Measurements from ENCODE around the gene NR2F1.
"Not testable (repeated sequence)": the region's sequence is repeated elsewhere in the genome, so short reads cannot be mapped to it uniquely, and the experiment has no call there.

Gene NR2F1

DNA sequence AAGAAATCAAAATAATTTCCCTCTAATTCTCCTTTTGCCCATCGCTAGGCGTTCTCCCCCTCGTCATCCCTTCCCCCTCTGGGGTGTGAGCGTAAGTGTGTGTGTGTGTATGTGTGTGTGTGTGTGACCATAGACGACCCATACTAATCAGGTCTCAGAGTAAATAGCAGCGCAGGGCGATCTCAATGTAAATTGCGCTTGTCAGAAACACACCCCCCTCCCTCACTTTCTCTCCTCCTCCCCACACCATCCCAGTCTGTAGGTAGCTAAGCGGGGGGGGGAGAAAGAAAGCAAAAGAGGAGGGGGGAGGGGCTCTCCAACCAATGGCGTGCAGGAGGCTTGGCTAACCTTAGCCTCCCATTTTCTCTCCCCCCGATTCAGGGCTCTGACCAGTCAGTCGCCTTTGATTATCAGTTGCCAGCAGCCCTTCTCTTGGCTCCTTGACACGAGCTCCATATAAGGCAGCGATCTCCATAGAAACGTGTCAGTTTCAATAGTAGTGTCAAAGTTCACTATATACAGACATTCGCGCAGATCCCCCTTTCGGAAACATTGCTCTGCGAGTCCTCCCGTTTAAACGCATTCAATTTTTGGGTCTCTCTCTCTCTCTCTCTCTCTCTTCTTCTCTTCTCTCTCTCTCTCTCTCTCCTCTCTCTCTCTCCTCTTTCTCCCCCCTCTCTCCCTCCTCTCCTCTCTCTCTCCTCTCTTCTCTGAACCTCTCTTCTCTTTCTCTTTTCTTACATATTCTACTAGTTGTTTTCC is at the start of gene NR2F1:
NR2F1 (plus strand) TSS at position 546 of the 762 bp plus-strand sequence. CDS start 1,802 bp downstream, outside the sequence.
- no peak for DNase-seq

DNA sequence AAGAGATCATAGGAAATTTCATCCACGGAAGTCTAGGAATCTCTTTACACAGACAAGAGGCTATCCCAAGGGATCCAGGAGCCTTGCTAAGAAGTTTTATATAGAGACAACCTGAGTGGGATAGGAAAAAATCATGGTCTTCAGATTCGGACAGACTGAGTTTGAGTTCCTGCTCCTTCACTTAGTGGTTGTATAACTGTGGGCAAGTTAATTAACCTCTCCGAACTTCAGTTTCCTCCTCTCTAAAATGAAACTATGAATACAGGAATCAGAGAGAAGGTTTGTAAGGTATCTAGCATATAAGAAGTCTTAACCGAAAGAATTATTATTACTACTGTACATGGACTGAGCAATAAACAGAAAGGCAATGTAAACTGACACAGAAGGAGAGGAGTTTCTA is 37.1 kb upstream of the NR2F1 start:
- DNase-seq: no peak

DNA sequence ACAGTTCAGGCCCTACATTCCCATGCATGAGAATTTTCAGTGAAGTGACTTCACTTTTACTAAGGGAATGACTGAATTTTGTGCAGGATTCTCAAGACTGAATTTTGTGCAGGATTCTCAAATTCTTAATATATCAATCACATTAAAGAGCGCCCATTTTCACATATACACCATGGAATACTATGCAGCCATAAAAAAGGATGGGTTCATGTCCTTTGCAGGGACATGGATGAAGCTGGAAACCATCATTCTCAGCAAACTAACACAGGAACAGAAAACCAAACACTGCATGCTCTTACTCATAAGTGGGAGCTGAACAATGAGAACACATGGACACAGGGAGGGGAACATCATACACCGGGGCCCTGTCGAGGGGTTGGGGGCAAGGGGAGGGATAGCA is 33.4 kb upstream of the NR2F1 start:
- not testable (repeated sequence) for DNase-seq

DNA sequence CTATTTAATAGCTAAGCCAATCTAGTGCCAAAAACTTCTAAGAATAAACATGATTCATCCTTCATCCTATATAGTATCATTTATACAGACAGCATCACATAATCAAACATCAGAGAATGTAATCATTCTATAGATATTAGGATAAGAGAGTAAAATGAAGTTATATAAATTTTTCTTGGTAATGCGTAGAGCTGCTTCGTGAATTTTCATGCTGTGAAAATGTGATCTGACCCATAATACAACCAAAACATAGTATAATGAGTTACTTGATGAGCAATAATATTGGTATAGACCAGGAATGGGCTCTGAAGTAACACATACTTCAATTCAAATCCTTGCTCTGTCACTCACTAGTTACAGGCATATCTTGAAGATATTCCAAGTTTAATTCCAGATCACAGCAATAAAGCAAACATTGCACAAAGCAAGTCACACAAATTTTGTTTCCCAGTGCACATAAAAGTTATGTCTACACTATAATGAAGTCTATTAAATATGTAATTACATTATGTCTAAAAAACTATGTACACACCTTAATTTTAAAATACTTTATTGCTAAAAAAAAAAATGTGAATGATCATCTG is 25.9 kb upstream of the NR2F1 start:
- no peak for DNase-seq

DNA sequence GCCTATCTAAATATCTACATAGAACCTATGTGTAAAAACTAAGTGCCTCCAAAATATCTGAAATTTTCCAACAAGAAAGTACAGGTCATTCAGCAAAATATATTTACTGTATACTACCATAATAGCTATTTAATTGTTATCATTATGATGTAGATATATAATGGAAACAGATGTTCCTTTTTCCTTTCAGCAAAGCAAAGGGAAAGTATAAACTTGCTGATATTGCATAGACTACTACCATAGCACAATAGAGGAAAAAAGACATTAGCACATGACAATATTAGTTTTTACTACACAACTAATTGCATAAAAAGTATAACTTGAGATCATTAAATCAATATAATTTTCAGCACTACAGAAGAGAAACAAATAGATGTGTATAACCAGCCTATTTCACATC is 16.9 kb upstream of the NR2F1 start:
- DNase-seq: no peak

DNA sequence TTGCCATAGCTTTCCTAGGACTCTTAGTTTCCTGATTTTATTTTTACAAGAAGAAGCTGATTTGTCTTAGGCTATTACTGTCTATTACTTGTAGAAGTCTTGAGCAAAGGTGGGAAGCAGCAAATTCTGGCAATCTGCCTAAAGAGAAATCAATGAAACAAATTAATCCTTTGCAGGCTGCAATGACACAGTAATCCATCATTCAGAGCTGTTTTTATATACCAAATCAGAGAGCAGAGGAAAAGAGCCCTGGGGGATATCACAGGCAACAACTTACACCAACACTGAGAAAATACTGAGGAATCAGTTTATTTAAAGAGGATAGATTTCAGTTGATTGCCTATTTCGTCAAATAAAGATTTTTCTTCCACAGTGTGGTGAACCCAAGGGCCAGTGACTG is 15.6 kb upstream of the NR2F1 start:
- no peak for DNase-seq

DNA sequence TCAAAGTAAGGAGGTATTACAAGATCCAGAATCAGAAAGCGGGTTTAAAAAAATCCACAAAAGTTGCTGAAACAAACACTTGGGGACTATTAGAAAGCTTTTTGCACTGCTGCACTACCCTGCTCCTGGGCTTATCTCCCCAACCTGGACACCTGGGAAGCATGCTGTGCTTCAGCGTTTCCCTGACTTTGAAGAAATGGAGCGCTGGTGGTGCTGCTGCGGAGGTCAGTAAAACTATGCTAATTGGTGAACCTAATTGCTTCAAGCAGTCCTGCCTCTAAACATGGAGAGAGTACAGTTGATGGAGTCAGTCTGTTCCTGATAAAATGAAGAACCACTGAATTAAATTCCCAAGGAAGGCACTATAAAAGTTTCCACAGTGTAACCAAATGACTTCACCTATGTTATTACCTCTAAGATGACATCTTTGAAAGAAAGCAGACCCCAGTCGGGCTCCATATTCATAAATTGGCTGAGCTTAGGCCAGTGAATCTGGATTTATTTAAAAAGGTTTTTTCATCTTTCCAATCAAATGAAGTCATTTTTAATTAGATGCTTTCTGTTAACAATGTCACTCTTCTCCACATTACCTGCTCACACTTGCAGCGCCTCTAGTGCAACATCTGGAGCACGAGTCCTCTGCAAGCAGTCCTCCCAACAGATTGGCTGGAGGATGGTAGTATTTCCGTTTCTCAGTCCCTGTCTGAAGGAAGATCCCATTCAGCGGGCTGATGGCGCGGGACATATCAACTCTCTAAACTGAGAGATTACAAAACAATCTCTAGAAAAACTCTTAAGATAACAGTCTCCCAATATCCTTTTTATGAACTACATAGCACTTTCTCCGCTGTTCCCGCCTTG is 13.5 kb upstream of the NR2F1 start:
- DNase-seq: no peak

DNA sequence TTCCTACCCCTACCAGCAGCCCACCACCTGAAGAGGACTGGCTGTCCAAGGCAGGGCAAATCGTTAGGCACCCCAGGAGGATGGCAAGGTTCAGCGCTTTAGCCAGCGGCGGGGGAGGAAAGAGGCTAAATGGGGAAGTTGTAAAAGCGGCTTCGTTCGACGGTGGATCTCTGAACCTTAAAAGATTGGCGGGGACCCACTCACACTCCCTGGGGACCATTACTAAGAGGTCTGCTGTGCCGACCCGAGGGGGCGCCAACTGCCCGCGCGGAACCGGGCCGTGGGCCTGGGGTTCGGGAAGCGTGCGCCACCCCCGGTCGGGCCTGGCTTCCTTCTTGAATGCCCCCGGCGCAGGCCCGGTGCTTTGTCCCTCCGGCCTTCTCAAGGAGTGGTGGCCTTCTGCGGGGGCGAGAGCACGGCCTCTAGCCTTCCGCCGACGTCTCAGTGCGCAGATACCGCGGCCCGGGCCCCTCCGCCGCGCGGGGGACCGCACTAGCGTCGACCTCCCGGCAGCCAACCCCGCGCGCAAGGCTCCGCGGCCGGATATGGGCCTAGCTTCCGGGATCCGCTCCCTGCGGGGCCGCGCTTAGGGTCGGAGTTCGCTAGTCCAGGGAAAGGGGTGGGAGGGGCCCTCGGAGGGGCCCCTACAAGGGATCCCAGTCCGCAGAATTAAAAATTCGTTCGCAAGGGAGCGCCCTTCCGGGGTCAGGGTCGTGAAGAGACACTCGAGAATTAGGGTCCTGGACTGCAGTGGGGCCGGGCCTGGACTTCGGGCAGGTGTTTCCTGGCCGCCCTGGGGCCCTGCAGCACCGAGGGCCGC is 12.5 kb upstream of the NR2F1 start:
- DNase-seq: no peak

DNA sequence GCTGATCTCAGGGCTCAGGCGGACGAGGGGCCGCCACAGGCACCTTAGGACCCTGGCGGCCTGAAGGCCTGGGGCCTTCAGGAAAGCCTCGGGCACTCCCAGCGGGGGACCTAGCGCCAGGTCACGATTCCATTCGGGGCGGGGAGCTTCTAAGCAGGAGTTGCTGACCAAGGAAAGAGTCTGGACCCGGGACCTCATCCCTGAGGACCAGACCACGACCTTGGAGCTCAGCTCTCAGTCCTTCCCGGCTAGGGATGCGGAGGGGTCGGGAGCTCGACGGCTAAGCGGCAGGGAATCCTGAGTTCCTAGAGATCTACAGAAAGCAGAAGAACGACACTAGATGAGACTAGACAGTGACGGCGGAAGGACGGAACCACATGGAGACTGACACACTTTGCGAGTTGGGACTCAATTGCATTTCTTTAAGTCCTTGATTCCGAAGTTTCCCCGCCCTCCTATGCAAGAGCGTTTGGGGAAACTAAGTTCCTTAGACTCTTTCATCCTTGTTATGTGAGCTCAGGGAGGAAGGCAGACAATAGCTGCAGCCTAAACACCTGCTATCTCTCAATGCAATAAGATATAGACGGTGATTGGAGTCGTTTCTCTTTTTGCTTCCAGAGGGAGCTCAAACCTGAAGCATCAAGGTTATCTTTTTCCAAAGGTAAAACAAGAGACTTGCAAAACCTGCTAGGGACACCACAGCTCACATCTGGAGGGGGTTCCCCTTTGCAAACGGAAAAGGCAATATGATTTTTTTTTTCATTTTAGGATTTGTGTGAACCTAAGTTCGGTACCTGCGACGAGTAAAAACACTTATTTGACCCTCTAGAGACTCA is 11.7 kb upstream of the NR2F1 start:
- no peak for DNase-seq

DNA sequence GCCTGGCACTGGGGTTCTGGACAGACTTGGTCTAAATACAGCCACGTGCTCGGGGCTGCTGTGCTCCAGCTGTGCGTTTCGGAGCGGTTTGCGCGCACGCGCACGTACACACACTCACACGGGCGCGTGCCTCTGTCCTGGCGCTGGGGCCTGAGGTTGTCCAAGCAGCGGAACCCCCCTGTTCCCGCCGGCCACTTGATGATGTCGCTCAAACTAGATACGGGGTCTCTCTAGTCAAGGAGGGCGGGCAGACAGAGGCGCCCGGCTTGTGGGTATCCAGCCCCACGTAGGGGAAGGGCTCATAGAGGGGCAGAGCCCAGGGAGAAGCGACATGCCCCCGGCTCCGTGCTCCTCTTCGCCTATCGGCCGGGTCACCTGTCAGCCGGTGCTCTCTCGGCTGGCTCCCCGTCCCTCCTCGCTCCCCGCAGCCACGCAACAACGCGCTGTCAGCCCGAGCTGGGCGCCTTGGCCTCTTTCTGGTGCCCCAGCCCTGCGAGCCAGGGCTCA is 10.9 kb upstream of the NR2F1 start:
- no peak for DNase-seq

DNA sequence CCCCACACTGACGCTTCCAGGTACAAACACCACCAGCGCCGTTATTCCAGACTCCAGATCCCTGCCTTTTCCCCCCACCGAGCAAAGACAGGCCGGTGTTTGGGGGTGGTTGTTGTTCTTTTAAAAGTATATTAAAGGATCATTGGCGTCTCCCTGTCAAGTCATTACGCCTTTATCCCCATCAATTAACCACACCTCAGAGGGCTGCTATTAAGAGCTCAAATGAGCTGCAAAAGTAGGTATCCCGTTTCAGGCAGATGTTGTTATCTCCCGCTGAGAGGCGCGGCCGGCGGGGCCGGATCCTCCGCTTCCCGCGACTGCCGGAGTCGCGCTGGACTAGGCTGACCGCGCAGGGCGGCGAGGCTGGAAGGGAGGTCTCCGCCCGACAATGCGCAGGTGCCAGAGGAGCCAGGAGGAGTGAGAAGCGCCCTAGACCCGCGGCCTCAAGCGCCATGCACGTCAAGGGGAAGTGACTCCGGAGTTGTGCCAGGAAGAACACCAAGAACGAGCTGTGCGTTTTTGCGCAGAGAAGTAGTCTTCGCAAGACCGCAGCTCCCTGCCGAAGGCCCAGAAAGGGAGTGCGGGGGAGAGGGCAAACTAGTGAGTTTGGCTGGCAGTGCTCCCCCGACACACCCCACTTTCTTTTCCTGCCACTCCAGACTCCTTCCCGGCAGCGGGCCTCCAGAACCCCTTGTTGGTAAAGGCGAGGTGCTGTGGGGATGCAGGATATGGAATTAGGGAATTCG is 10.2 kb upstream of the NR2F1 start:
- no peak for DNase-seq

DNA sequence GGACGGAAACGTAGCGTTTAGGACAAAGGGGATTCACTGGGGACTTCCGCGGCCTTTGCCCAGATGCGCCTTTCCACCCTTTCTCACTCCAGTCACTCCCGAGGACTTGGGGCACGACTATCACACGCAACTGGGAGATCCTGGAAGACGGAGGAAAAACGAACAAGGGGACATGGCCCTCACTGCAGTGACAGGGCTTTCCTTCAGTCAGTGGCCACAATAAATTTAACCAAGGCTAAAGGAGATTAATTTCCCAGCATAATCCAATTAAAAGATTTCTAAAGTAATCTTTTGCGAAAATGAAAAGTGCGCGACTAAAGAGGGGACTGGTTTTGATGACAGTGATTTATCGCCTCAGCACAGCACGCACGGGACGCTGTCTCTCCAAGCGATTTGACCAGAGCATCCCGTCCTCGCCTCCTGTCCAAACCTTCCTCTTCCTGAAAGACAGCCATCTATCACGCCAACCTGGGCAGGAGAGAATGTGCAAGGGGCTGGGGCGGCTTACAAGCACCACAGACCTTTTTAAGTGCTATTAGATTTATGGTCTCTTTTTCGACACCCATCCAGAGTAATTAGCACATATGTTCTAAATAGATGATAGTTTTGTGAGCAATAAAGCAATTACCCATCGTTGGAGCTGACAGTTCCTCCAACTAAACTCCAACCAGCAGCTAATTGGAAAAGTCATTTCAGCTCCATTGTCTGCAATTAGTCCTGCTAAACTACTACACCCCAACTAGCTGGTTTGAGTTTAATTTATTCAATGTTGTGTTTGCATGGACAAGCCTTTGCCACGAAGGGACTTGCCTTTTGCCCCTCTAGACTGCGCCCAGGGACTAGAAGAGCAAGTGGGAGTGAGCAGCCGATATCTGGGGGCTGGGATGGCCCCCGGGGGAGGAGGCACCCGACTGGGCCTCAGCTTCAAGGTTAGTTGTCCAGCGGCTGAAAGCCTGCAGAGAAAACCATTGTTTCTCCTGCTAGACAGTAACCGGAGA is 9.4 kb upstream of the NR2F1 start:
- no peak for DNase-seq

DNA sequence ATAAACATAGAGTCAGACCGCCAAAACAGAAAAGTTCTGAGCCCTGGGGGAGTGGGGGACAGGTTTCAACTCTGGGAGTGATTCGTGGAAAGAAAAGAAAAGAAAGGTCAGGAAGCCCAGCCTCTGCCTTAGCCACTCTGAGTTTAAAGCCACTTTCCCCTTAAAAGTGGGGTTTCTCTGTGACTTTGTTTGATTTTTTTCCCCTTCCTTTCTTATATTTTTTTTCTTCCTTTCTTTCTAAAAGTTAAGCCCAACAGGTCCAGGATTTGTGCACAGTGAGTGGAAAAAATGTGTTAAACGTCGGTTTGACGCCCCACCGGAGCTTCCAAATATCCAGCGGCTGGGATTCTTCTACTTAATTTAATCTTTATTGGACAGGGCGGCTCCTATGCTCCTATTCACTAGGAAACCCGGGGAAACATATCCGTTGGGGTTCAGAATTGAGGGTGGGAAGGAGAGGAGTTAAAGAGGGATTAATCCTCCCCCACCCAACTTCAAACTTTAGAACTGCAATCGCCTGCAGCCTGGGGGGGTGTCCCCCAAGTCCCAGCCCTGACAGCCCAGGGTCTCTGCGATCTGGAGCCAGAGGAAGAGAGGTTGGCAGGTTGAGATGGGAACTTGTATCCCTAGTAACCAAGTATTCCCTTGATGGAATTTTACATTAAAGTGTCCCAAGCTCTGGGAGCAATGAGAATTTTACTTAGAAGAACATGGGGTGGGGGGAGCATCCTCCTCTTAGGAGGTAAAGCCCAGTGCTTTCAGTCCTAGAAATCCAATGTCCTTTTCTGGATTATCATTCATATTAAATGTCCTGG is 8.3 kb upstream of the NR2F1 start:
- no peak for DNase-seq

DNA sequence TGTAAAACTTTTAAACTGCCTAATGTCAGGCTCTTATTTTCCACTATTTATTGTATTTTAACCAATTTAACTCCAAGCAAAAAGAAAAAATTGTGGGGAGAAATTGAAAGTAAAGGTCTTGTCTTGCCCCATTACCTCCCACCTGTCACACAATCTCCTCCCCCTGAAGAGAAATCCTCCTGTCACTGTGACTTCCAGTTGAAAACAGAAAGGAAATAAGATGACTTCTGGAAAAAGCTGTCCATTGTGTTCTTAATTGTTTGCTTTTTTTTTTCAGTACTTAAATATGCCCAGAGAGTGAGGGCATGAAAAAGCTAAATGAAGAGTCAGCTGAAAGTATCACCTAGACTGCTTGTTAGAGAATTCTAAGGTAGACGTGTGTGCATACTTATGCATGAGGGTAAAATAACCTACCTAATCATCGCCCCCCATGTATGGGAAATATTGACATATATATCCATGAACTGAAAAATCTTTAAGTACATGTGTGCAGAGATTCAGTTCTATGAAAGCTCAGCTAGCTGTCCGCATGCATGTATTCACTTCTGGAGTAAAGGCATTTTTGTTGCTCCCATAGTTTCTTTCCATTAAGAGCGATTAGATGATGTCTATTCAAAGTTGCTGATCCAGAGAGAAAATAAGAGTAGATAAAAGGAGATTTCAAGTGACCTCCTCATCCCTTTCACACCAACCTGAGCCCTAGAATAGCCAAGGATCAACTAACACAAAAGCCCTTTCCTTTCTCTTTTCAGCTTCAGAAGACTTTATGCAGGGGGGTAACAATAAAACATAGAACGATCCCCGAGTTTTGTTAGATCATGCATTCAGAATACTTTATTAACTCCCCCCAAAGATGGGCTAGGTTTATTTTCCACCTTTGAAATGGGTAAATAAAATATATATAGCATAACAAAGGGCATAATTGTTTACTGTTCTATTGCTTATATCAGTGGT is 7.3 kb upstream of the NR2F1 start:
- no peak for DNase-seq

DNA sequence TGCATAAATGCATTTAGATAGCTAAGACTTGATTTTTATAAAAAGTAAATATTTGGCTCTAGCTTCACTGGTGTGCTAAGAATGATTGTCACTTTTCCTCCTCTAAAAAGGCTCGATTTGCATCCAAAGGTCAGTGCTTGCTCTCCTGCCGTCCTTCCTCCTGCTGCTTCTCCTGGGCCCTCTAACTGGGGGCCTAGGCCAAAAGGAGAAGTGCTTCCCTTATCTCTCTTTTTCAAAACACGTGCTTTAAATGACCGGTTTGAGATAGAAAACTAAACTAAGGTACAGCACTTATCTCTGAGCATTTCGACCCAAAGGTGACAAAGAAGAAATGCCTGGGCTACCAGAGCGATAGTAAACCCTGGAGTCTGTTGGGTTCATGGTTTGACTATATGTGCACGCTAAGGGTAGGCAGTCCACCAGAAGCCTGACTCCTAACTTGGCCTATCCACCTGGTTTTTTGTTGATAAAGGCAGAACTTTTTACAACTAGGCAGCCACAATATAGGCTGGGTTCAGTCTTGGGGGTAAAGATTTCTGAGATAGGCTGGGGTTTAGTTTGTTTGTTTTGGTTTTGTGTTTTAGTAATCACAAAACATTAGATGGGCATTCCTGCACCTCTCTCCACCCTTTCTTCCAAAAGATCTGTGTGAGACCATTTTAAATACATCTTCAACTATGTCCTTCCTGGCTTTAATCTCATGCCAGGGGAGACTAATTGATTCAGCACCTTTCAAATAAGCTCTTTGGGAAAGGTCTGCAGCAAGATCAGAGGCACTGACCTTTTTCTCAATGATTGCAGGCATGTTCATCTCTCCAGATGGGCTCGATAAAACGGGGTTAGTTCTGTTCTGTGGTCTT is 5.8 kb upstream of the NR2F1 start:
- no peak for DNase-seq
